Femur (tissue), 1 donor: Measurements from ENCODE around the gene ARID1B.

Source experiments
- DNase-seq: peaks from one replicate; pipeline ENCODE4 v3.0.0-alpha.2; 2017

Gene ARID1B

DNA sequence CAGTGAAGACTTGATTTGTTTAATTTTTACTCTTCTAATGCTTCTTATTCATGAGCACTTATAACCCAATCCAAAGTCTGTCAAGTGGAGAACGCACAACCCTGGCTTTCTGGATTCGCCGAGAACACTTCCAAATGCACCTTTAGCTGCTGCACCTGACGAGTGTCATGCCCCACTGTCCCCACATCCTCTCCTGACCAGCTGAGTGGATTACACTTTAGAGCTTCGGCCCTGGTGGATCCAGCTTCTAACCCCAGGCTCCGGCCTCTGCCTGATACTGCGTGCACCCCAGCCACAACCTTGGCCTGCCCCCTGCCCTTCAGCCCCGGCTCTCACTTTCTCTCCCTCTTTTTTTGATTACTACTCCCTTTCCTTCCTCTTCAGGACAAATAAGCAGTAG, 287.3 kb downstream of the ARID1B start:
- DNase-seq = no peak

DNA sequence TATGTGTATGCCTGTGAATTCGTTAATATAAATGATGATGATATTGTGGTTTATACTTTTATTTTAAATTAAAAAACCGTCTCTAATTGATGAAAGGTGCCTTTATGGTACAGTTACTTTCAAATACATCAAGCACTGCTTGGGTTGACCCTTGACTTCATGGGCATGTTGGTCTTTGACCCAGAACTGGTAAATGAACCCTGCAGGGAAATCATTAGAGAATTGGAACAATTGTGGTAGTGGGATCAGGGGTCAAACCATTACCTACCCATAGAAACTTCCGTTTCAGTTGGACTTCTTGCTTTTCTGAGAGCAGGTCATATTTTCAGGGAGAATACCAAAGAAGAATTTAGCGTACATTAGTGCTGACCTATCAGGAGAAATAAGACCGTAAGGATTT, 288.2 kb downstream of the ARID1B start:
- DNase-seq = no peak

DNA sequence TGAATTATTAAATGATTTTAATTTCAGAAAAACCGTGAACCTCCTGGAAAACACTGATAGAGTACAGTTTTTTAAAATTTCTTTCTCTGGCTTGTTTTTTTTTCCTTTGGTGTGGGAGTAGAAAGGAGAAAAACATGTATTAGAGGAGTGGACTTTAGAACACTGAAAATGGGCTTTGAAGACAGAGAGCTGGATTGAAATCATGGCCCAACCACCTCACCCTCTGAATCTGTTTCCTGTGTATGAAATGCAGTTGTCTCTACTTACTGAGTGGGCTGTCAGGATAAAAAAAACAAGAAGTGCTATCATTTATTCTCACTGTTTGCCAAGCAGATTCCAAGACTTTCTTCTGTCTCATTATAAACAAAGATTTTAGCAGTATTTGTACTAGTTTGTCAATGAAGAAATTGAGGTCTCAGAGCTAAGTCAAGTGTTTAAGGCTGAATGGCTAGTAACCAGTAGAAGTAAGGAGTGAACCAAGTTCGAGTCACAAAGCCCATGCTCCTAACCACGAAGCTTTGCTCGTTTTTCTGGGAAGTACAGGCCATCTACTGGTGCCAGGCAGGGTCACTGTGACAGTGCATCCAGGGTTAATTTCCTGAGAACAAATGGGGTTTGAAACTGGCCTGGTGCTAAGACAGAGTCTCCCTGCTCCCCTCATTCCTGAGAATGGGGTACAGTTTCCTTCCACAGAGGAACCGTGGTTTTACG, 289.8 kb downstream of the ARID1B start:
- DNase-seq = no peak

DNA sequence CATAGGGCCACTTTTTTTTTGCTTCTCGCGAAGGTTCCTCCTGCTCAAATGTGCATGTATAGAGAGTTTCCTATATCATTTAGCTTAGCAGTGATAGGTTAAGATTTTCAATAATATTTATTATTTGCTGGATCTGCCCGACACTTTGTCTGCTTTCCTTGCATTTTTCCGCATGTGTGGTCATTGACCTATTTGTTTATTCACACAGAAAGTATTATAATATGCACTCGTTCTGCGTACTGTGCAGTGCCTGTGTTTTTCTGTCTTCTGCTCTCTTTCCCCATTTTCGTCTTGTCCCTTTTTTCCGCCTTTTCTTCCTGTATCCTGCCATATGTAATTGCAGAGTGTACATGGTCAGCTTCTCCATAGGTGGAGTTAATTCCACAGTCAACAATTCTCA, 290.3 kb downstream of the ARID1B start:
- no peak for DNase-seq

DNA sequence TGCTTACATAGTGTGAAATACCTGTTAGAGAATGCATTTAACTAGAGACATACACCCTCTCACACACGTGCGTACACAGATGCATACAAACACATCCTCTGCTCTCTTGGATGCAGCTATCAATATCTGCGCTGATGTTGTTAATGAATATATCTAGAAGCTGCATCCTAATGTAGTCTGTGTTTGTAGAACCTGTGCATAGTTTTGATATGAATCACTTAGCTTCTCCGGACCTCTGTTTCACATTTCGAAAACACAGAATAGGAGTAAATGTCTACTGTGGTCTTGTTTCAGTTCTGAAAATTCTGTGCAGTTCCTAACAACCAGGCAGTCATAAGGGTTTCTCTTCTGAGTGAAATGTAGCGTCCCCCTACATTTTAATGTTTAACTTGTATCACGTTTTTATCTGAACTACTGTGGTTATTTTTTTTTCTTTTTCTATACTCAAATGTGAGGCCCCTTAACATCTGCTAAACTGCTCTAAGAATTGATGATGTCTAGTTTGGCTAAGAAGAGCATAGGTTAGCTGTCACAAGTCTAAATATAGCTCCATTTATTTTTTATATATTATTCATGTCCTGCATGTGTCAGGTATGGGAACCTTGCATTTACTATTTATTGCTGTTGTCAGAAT, 291.6 kb downstream of the ARID1B start:
- no peak for DNase-seq

DNA sequence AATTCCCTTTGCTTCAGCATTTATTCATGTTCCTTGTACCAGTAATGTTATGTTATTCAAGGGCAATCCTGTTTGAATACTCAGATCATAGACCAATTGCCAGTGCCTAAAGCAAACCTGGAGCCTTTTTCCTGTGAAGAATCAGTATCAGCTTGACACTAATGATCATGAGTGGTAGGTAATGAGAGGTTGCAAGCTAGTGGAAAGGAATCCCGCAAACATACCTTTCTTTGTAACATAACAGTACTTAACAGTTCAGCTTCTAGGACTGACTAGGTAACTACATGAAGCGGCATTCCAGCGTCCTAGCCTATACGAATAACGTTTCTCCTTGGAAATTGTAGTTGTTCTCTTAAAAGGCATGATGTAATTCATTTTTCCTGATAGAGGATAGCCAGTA, 292.4 kb downstream of the ARID1B start:
- no peak for DNase-seq

DNA sequence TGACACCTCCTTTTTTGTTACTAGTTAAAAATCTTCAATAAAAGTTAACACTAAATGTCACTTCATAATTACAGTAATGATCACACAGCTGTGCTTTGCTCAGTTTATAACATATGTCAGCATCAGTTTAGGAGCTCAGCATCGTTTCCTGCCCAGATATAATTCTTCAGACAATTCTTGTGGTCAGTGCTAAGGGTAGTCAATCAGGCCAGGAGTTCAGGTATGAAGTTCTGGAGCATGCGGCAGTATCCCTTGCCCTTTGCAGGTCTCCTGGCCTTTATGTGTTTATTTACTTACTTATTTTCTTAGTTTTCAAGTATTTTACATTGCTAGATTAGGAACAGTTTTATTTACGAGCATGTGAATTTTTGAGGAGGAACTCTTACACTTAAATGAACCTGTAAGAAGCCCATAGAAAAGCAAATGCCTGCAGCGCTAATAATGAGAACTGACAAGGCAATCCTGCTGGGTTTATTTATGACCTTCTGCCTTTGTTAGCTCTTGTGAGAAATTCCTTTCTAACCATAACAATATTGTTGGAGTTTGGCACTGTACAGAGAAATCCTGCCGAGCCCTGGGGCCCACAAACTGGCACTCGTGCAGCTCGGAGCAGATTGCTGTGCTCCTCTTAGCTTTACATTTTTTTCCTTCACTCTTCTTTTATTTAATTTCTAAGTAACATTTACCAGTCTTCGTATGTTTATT, 293.4 kb downstream of the ARID1B start:
- DNase-seq = no peak

DNA sequence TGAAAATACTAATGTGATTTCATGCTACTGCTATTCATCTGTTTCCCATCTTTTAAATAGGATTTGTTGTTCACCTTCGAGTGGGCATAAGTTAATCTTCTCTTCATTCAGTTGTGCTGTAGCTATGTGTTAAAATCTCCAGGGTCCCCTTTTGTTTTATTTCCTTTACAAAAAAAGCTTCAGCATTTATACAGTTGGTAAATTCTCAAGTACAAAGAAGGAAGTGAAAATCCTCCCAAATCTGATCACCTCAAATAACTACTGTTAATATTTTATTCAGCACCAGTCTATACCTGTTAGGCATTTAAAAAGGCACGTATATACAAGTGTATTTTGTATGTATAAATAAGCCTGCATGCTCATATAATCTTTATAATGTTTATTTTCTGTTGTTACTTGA, 294.9 kb downstream of the ARID1B start:
- DNase-seq = no peak

DNA sequence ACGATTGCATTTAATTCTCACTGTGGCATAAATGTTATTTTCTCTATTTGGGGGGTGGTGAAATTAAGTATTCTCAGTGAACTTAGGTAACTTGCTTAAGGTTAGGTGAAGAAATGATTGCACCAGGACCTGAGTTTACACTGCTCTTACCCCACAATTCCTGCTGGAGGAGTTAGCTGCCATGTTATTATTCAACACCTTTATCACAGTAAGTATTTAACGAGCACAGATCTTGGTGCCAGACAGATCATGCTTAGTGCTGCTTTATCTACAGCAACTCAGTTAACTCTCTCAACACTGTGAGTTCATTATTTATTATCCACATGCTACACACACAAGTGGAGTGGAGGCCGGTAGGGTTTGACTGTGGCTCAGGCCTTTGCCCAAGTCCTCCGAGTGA, 296.4 kb downstream of the ARID1B start:
- no peak for DNase-seq

DNA sequence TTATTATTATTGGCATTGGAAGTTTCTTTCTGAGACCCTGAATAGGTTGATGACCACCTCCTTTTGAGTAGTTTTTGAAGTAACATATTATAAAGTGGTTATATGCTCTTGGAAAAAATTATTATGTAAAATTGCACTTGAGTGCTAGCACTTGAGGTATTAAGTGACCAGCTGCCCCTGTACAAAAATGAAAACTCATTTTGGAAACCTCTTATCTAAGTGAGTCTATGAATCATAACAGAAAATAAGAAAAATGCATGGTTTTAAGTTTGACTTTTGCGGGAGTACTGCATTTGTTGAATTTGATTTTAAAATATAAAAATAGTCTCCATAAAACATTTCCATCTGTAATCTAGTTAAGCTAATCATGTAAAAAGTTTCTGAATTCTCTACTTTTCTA, 297.8 kb downstream of the ARID1B start:
- DNase-seq = no peak

DNA sequence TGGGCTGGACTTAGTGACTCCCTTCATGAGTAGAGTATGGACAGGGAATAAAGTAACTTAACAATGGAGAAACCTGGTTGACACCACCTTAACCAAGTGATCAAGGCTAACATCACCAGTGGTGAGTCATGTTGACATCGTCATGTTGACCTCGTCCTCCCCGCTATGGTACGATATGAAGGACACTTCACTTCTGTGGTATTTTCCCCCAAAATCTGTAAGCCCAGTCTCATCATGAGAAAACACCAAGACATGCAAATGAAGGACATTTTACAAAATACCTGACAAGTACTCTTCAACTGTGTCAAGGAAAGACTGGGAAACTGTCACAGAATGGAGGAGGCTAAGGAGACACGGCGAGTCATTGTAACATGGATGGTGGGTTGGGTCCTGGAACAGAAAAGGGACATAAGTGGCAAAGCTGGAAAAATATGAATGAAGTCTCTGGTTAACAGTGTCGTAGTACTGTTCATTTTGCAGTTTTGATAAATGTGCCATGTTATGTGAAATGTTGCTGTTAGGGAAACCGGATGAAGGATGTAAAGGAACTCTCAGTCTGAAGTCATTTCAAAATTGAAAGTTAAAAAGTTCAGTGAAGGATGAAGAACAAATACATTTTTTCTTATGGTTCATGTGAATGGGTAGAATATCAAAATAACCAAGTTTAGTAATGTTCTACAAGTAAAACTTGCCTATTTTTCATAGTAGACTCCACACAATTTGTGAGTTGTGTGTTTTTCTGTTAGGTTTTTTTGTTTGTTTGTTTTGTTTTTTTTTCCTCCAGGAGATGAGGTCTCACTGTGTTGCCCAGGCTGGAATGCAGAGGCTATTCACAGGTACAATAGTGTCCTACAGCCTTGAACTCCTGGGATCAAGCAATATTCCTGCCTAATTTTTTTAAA, 298.6 kb downstream of the ARID1B start:
- DNase-seq = no peak

DNA sequence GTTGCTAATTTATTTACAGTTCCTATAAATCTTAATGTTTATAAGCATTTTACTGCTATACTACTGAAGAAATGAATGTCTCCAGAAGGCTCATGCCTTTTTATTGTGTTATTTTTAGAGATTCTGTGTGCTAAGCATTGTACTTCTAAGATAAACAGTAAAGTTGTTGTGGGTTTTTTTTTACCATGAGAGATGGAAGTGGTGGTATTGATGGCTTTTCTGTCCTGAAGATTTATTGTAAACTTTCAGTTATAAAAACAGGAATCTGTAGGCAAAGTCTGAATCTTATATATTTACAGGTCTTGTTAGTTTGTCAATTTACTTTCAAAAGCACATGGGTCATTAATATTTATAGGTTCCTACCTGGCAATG, 299.3 kb downstream of the ARID1B start:
- no peak for DNase-seq

DNA sequence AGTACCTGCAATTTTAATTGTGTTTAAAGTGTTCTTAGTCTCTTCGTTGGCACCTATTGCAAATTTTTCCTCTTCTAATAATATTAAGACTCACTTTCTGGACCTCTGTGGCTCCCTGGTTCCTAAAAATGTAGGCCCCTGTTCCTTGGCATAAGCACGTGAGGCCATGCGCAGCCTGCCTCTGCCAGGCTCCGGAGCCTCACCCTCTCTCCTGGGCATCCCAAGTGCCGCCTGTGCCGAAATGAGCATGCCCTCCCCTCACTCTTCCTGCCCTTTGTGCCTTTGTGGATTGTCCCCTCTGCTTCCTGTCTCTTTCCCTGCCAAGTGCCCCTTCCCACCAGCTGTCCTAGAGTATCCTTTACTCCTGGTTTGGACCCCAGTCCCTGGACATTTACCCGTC, 300.1 kb downstream of the ARID1B start:
- DNase-seq = no peak

DNA sequence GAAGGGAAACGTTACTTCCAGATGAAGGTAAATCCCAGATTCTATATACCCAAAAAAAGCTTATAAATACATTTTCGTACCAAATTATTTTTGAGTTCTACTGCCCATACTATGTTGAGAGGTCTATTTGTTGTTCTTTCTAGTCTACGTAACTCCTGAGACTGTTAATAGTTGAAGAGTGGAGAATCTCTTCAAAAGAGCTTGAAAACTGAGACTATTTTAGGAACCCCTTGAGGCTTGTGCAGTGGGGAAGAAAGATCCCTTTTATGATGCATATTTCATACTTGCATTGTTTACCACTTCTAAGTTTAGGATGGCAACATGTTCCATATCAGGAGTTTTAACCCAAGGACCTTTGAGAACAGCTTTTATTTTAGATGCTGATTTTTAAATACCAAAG, 301.1 kb downstream of the ARID1B start:
- DNase-seq = no peak

DNA sequence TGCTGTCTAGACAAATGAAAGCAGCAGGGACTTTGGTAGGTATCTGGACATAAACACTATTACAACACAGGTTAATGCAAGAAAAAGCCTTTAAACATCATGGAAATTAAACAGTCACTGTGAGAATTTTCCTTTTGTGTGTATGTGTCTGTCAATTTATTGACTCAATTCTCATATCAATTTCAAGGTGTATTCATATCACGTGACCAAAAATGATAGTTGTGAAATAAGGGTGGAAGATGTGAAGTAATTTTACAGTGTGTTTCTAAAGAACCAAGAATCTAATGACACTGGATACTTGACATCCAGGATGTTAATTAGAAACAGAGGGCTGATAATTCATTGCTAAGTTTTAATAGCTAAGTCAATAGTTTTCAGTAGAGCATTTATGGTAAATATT, 302.1 kb downstream of the ARID1B start:
- DNase-seq = no peak

DNA sequence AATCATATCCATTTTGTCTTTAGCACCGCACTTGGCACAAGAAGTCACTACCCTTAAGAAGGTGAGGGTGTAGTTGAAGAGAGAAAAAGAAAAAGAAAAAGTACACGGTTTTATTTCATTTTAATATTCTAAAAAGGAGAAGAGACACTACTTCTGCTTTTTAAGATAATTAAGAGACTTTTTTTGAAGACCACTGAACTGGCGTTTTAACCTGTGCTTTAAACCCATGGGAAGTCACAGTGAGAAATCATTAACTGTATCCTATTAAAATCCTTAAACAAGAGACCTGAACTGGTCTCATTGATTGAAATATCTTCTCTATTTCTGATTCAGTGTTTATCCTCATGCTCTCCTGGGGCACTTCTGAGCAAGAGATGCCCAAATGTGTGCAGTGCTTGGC, 302.6 kb downstream of the ARID1B start:
- DNase-seq = no peak

DNA sequence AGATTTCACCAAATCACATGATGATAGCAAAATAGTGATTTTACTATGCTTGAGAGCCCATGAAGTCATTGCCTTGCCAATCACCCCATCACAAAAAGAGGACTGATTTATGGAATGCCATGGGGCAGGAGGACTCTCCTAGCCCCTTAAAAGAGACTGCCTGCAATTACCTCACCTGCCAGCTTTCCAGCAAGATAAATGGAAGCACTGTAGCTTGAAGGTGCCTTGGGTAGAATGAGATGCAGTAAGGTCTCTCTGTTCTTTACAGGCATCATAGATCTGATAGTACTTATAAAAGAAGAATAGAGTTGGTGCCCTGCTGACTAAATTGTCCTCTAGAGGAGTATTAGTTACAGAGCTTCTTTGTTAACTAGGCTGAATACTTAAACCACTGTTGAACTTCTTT, 303.8 kb downstream of the ARID1B start:
- DNase-seq = no peak

DNA sequence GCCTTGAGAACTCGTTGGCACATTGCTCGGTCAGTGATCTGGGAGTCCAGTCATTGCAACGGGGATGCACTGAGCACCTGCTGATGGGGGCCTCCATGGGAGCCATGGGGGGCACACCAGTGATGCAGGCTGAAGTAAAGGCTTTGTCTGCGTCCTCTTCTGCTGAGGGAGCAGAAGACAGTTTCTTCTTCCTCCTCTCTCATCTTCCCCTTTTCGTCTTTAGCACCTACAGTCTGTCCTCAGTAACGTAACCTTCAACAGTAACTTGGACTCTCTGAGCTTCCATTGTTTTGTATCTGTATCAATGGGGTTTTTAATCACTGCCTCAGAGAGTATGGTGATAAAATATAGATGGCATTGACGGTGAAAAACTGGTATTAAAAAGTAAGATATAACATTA, 306.2 kb downstream of the ARID1B start:
- no peak for DNase-seq

DNA sequence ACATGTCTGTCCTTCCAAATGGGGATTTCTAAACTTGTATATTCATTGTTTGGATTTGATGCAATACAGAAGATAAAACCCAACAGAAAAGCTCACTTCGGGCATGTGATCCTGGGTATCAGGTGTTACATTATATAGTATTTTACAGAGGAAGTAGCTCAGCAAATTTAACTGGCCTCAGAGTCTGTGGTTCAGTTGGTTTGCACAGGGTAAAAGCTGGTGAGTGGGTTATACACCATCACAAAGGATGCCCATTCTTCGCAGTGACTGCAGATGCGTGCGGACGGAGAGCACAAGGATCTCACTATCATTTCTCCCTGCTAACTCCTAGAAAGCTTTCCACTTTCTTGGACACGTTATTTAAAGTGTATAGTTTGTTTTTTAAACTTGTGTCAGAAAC, 309.5 kb downstream of the ARID1B start:
- DNase-seq = no peak

DNA sequence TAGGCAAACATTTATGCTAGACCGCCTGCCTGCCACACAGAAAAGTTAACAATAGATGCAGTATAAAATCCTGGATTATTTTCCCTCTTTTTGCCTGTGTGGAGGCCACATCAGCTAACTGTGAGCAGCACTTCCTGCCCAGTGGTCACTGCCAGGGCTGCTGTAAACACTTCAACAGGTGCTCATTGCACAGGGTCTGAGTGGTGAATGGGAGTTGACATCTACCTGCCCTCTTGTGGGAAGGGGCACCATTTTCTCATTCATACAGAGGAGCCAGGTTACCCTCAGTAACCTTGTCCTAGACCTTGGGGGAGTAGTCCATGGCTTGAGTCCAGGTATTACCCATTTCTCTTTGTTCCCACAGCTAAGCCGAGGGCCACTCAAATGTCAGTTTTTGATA, 310.8 kb downstream of the ARID1B start:
- no peak for DNase-seq

DNA sequence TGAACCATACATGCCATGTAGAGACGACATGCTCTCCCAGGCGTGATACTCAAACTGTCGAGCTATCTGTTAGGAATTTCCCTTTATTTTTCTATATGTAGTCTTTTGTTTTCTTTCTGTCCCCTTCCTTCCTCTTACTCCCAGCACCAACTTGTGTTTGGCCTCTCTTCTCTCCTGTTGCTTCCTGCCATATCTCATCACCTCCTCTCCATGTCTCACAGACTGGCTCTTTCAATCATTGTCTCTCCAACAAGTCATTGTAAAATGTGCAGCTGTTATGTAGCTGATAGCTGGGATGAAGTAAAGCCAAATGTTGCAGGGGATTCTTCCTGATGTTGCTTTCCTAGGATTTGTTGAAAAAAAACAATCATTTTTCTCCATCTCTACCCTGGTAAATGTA, 311.7 kb downstream of the ARID1B start:
- DNase-seq = no peak

DNA sequence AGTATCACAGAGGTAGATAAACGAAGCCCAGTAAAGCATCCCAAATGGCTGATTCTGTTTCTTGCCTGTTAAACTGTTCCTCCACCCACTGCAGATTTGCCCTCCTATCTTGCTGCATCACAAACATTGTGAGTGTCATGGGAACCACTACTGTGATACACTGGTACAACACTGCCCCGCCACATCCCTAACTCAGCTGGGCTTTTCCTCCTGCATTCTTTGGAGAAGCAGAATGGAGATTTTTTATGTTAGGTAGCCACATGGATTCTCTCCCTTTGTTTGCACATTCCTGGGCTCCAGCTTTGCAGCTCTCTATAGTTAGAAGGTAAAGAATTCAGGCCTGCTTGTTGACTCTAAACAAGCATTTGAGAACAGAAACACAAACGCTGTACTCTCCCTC, 312.1 kb downstream of the ARID1B start:
- no peak for DNase-seq

DNA sequence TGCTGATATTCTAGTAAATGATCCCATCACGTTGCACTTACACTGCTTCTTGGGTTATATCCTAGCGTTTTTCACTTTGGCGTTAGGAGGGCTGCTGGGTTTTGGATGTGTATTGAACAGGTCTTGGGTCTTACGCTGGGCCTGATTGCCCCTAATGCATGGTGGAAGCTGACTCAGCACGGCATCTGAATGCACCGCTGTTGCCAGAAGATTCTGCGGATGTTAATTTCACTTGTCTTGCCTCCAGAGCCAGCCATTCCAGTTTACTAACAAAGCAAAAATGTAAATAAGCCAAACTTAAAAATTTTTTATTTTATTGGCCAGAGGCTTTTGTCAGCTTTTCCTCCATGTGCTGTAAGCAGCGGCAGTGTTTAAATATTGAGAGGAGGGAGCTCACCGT, 312.7 kb downstream of the ARID1B start:
- DNase-seq = no peak
